GM19467 (cell line): ENCODE data around the gene GPX4.

ENCODE experiments used
- ATAC-seq: cut with Tn5 transposase; IDR thresholded peaks from one replicate; pipeline ENCODE4 v1.9.1; 2021; ENCODE audit warnings: mild to moderate bottlenecking, moderate library complexity; ENCODE audit not compliant: unreplicated experiment

GPX4 gene

GRCh38 chr19:1102407-1103131 is 1.2 kb upstream of the GPX4 start:
- ATAC-seq, result no peak

- no peak for ATAC-seq
Observed at GRCh38 chr19:1103132-1103707, 574 bp upstream of the GPX4 start.

- peak; percentile 25 for ATAC-seq
Observed at GRCh38 chr19:1104311-1105007, 665 bp downstream of the GPX4 start.

- ATAC-seq, result no peak
Observed at GRCh38 chr19:1105008-1105872, 1.4 kb downstream of the GPX4 start.

GRCh38 chr19:1105873-1106840 is 2.4 kb downstream of the GPX4 start:
- ATAC-seq, result no peak

- ATAC-seq, result no peak
Observed at GRCh38 chr19:1106841-1107660, 3.3 kb downstream of the GPX4 start.

- no peak for ATAC-seq
Observed at GRCh38 chr19:1107661-1108261, 4.0 kb downstream of the GPX4 start.

GRCh38 chr19:1108291-1109031 is 4.7 kb downstream of the GPX4 start:
- ATAC-seq, result no peak

- no peak for ATAC-seq
Observed at GRCh38 chr19:1109032-1109551, 5.3 kb downstream of the GPX4 start.

GRCh38 chr19:1109697-1110671 is 6.2 kb downstream of the GPX4 start:
- ATAC-seq, result no peak

GRCh38 chr19:1110809-1111640 is 7.2 kb downstream of the GPX4 start:
- ATAC-seq, result no peak

- no peak for ATAC-seq
Observed at GRCh38 chr19:1111641-1112267, 8.0 kb downstream of the GPX4 start.

- no peak for ATAC-seq
Observed at GRCh38 chr19:1112268-1113029, 8.7 kb downstream of the GPX4 start.
